ENCODE data around the gene ADORA1.

DNA sequence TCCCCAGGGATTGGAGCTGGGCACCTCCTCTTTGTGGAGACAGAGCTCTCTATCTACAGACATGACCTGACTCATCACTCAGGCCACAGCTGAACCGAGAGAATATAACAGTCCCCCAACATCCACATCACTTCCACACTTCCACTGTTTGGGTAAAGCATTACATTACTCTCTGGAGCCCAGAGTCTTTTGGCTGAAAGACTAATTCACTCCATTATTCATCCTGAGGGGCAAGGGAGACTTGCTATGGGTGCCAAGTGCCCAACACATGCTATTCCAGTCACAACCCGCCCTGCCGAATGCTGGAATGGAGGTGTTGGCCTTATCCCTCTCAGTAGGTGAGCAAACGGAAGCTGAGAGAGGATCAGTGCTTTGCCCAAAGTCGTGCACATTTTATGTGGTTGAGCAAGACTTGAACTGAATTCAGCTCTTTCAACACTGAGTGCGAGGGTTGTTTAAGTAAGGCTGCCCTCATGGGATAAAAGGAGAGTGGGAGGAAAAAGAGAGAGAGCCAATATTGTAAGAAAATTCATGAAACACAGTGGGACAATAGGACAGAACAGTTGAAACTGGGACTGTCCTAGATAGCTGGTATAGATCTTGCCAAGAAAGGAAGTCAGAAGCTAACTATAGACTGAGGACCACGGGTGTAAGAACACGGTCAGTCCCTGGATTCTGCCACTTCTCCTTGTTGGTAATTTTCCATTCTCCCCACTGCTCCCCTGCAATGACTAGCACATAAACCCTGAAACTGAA is 72.5 kb downstream of the ADORA1 start:
- no peak for TF ChIP-seq RCOR1 (IDR thresholded peaks at IDR 0.05; ENCODE audit: low read length)
- TF ChIP-seq, protein P1, sequence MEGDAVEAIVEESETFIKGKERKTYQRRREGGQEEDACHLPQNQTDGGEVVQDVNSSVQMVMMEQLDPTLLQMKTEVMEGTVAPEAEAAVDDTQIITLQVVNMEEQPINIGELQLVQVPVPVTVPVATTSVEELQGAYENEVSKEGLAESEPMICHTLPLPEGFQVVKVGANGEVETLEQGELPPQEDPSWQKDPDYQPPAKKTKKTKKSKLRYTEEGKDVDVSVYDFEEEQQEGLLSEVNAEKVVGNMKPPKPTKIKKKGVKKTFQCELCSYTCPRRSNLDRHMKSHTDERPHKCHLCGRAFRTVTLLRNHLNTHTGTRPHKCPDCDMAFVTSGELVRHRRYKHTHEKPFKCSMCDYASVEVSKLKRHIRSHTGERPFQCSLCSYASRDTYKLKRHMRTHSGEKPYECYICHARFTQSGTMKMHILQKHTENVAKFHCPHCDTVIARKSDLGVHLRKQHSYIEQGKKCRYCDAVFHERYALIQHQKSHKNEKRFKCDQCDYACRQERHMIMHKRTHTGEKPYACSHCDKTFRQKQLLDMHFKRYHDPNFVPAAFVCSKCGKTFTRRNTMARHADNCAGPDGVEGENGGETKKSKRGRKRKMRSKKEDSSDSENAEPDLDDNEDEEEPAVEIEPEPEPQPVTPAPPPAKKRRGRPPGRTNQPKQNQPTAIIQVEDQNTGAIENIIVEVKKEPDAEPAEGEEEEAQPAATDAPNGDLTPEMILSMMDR (IDR thresholded peaks at IDR 0.05): no peak
- TF ChIP-seq CHD2 (IDR thresholded peaks at IDR 0.05; ENCODE audit: low read length, partially characterized antibody): no peak
- no peak for TF ChIP-seq SMC3 (IDR thresholded peaks at IDR 0.05; ENCODE audit: low read depth, low read length)
- TF ChIP-seq NFIC (IDR thresholded peaks at IDR 0.05; ENCODE audit: borderline replicate concordance): no peak
- no peak for TF ChIP-seq RAD21 (IDR thresholded peaks at IDR 0.05; ENCODE audit: low read length)
- TF ChIP-seq EZH2phosphoT487 (IDR thresholded peaks at IDR 0.05; ENCODE audit: borderline replicate concordance, low read depth): no peak
- TF ChIP-seq, protein P2, sequence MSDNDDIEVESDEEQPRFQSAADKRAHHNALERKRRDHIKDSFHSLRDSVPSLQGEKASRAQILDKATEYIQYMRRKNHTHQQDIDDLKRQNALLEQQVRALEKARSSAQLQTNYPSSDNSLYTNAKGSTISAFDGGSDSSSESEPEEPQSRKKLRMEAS (IDR thresholded peaks at IDR 0.05; ENCODE audit: low read depth): no peak
- TF ChIP-seq POLR2AphosphoS5 (IDR thresholded peaks at IDR 0.05; ENCODE audit: low read depth, low read length): no peak

Measured in SK-N-SH (cell line).